Left lung (tissue), 10 donors: ENCODE data around the gene OR4N2. TPM values are rescaled to one million over a fixed set of nuclear protein-coding genes. Genes with fewer than 3 reads are reported as not detected.
A peak's percentile ranks its signal among the peaks of the same experiment; 100 is the strongest.
"Not testable (repeated sequence)": the region's sequence is repeated elsewhere in the genome, so short reads cannot be mapped to it uniquely, and the experiment has no call there.

Source experiments
- ATAC-seq: fragments of 200-7000 bp; cut with Tn5 transposase; one replicate; pipeline ENCODE4 v1.9.1; 2020; ENCODE audit warnings: moderate library complexity
- DNase-seq, 4 donors: peaks; one replicate each; pipeline ENCODE4 v3.0.0-alpha.2; 2013 to 2020
- H3K27ac ChIP-seq, 2 donors: fragments of 200-600 bp; sonication (generic) in 1 of 2; one replicate each; pipeline versions ENCODE4 v1.5.0 to v1.8.0; 2020 to 2021
- H3K27me3 ChIP-seq, 2 donors: fragments of 200-600 bp; sonication (generic) in 1 of 2; one replicate each; pipeline versions ENCODE4 v1.5.0 to v1.8.0; 2020 to 2021
- H3K36me3 ChIP-seq, 2 donors: fragments of 200-600 bp; sonication (generic) in 1 of 2; one replicate each; pipeline versions ENCODE4 v1.5.0 to v1.8.0; 2020 to 2021
- H3K4me1 ChIP-seq, 2 donors: fragments of 200-600 bp; one replicate each; pipeline ENCODE4 v1.8.0; 2021
- H3K4me3 ChIP-seq, 2 donors: fragments of 200-600 bp; sonication (generic) in 1 of 2; one replicate each; pipeline versions ENCODE4 v1.5.0 to v1.8.0; 2020 to 2021; ENCODE audit warnings: mild to moderate bottlenecking in 1 of 2
- H3K9me3 ChIP-seq, 2 donors: fragments of 200-600 bp; sonication (generic) in 1 of 2; one replicate each; pipeline versions ENCODE4 v1.5.0 to v1.8.0; 2020 to 2021
- intact Hi-C, 2 donors: fragments of 100-400 bp; cut with DNase I; formaldehyde crosslinking; loops; one replicate each; pipeline versions ENCODE4 v1.11.2 to v1.14.2; 2022
- polyA plus RNA-seq, 6 donors: library from polyadenylated mRNA; unstranded; fragments of 120-200 nt; gene quantifications; one replicate each; pipeline ENCODE4 v1.2.1, GENCODE V29; 2013; ENCODE audit not compliant: insufficient read length in 6 of 6
- total RNA-seq, 2 donors: library from RNA; stranded (reverse); fragmentation: NEBNext Ultra II Directional; extraction: Animal tissue kit (Norgen Biotek cat#: 25700); gene quantifications; one replicate each; pipeline ENCODE4 v1.2.1, GENCODE V29; 2021
- TF ChIP-seq, protein P1 (sequence below), 2 donors: fragments of 200-600 bp; sonication (generic) in 1 of 2; IDR thresholded peaks; one replicate each; pipeline versions ENCODE4 v1.5.0 to v1.8.0; 2021; ENCODE audit warnings: antibody characterized with exemption in 2 of 2
- donor health status: DM: no; HTN: yes; CAD: no.
- donor health status: DM: no; HTN: no; CAD: no.

OR4N2 gene
- total and polyA plus RNA-seq, 8 donors, result not detected

DNA sequence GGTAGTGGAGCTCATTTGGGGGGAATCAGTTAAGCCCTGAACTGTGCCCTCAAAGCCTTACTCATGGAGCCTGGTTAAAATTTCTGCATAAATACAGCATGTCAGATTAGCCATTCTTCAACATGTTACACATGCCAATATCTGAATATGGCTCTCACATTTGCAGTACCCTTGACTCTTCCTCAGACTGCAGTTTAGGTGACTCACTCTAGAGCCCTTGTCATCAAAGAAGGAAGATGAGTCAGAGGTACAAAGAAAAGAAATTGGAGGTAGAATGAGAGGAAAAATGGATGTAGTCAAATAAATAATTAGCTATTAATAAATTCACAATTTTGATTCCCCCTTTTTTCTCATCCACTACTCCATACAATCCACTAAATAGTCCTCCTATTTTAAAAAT lies 47.8 kb downstream of the OR4N2 start:
- Histone ChIP-seq H3K9me3 (peaks cover 0 to 3% of the 10 kb centered on the region in 2 donors), H3K27ac (no peak overlapping the region), H3K36me3 (no peaks in the 10 kb centered on the region), H3K4me3 (no peak overlapping the region), H3K27me3 (no peaks in the 10 kb centered on the region), H3K4me1 (no peaks in the 10 kb centered on the region)
- intact Hi-C loops, result no loop called here
- DNase-seq (no peak), ATAC-seq (no peak)
- TF ChIP-seq, protein P1, sequence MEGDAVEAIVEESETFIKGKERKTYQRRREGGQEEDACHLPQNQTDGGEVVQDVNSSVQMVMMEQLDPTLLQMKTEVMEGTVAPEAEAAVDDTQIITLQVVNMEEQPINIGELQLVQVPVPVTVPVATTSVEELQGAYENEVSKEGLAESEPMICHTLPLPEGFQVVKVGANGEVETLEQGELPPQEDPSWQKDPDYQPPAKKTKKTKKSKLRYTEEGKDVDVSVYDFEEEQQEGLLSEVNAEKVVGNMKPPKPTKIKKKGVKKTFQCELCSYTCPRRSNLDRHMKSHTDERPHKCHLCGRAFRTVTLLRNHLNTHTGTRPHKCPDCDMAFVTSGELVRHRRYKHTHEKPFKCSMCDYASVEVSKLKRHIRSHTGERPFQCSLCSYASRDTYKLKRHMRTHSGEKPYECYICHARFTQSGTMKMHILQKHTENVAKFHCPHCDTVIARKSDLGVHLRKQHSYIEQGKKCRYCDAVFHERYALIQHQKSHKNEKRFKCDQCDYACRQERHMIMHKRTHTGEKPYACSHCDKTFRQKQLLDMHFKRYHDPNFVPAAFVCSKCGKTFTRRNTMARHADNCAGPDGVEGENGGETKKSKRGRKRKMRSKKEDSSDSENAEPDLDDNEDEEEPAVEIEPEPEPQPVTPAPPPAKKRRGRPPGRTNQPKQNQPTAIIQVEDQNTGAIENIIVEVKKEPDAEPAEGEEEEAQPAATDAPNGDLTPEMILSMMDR (IDR thresholded peaks at IDR 0.05), result no peak

DNA sequence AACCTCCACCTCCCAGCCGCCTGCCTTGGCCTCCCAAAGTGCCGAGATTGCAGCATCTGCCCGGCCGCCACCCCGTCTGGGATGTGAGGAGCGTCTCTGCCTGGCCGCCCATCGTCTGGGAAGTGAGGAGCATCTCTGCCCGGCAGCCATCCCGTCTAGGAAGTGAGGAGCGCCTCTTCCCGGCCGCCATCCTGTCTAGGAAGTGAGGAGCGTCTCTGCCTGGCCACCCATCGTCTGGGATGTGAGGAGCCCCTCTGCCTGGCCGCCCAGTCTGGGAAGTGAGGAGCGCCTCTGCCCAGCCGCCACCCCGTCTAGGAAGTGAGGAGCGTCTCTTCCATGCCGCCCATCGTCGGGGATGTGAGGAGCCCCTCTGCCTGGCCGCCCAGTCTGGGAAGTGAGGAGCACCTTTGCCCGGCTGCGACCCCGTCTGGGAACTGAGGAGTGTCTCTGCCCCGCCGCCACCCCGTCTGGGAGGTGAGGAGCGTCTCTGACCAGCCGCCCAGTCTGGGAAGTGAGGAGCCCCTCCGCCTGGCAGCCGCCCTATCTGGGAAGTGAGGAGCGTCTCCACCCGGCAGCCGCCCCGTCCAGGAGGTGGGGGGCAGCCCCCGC lies 62.6 kb downstream of the OR4N2 start:
- not testable (repeated sequence) for H3K9me3 ChIP-seq
- DNase-seq, result peak in 1 of 4 donors; percentile 61

DNA sequence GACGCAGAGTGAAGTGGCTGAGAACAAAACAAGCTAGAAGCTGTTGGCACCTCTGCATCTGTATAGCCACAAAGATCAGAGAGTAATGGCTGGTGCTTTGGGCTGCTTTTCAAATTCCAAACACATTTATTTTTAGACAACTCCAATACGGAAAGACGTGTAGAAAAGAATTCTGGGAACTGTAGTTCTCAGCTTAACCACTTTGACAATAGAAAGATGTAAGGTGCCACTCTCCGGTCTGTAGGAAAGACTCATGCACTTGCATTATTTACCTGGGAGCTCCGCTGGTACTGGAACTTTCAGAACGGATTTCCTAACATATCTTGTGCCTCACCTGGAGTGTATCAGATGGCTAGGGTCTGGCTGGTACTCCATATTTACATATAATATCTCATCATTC lies 69.6 kb downstream of the OR4N2 start:
- TF ChIP-seq, protein P1 (IDR thresholded peaks at IDR 0.05), result no peak
- H3K4me1 ChIP-seq, result no peaks in the 10 kb centered on the region
- no peak overlapping the region for H3K4me3 ChIP-seq
- no peak for DNase-seq
- H3K36me3 ChIP-seq, result no peaks in the 10 kb centered on the region
- intact Hi-C loops, result no loop called here
- H3K27ac ChIP-seq, result no peak overlapping the region
- no peaks in the 10 kb centered on the region for H3K27me3 ChIP-seq
- ATAC-seq, result no peak
- no peaks in the 10 kb centered on the region for H3K9me3 ChIP-seq

More for the DNA sequence above, 62.6 kb downstream of the OR4N2 start:
- H3K4me3 ChIP-seq, H3K27ac ChIP-seq, intact Hi-C loops, H3K36me3 ChIP-seq, ATAC-seq, H3K4me1 ChIP-seq, H3K27me3 ChIP-seq: not testable (repeated sequence)

DNA sequence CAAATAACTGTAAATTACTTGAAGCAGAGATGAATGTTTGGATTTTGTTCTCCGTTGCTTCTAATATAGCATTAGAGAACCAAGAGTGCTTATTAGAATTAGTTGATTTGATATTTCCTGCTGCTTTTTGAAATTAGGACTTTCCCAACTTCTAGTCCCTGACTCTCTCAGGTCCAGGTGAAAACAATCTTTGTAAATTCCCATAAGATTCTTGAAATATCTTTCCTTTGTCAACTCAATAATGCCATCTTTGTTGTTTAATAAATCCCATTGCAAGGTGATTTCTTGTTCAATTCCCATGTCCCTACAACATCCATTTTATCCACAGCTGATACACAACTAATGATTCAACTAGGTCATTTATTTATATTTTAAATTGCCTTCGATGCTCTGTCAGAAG lies 71.3 kb downstream of the OR4N2 start, which contains the start of gene OR4K2:
Gene OR4K2, plus strand, starts transcription at position 301 of the 400 bp plus-strand sequence. CDS start 1,126 bp downstream, outside the sequence.
- Histone ChIP-seq H3K36me3 (no peaks in the 10 kb centered on the region), H3K9me3 (no peaks in the 10 kb centered on the region), H3K4me1 (no peaks in the 10 kb centered on the region), H3K4me3 (no peak within 1 kb of the TSS), H3K27me3 (no peaks in the 10 kb centered on the region), H3K27ac (no peak within 1 kb of the TSS)
- TF ChIP-seq, protein P1 (IDR thresholded peaks at IDR 0.05), result no peak
- ATAC-seq (no peak), DNase-seq (no peak)
- intact Hi-C loops, result no loop called here

DNA sequence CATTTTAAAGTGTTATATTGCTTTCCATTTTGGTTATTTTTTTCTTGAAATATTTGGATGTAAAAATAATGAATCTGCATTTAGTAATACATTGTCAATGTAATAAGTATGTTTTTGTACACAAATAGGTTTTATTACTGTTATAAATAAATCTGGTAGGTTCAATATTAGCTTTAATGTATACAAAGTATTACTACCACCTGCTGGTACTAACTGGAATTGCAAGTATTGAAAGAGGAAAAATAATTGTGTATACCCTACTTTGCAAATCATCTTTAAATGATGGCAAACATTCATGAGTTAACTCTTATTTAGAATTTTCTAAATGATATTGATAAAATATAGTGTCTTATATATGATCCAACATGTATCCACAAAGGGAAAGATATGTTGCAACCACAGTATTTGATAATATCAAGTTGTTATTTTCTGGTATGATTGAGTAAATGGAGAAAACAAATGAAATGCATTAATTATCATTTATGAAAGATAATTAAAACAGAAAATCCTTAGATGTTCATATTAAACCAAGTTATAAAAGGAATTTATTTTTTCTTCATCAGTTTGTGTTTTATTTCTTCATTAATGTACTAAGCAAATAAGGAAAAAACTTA lies 74.6 kb downstream of the OR4N2 start:
- Histone ChIP-seq H3K4me1 (no peaks in the 10 kb centered on the region), H3K36me3 (no peaks in the 10 kb centered on the region), H3K4me3 (no peak overlapping the region), H3K27ac (no peak overlapping the region), H3K9me3 (no peaks in the 10 kb centered on the region), H3K27me3 (no peaks in the 10 kb centered on the region)
- ATAC-seq (no peak), DNase-seq (no peak)
- TF ChIP-seq, protein P1 (IDR thresholded peaks at IDR 0.05), result peak; percentile 52 to 53
- intact Hi-C loops, result no loop called here

Other genes with a start within 250 kb of the OR4N2 start
- not detected for gene OR11H2, start 89.9 kb upstream of the OR4N2 start, total RNA-seq
- not detected for gene OR11H2, start 89.9 kb upstream of the OR4N2 start, polyA plus RNA-seq
- not detected for gene OR4Q3, start 60.2 kb upstream of the OR4N2 start, total RNA-seq
- not detected for gene OR4Q3, start 60.2 kb upstream of the OR4N2 start, polyA plus RNA-seq
- not detected for gene OR4M1, start 30.3 kb upstream of the OR4N2 start, total RNA-seq
- gene OR4M1, start 30.3 kb upstream of the OR4N2 start, polyA plus RNA-seq, result not detected
- gene OR4K2, start 71.4 kb downstream of the OR4N2 start, total RNA-seq, result not detected
- gene OR4K2, start 71.4 kb downstream of the OR4N2 start, polyA plus RNA-seq, result not detected
- not detected for gene OR4K5, start 116.8 kb downstream of the OR4N2 start, total RNA-seq
- gene OR4K5, start 116.8 kb downstream of the OR4N2 start, polyA plus RNA-seq, result not detected
- not detected for gene OR4K1, start 127.1 kb downstream of the OR4N2 start, total RNA-seq
- gene OR4K1, start 127.1 kb downstream of the OR4N2 start, polyA plus RNA-seq, result not detected
- gene OR4K15, start 171.8 kb downstream of the OR4N2 start, total RNA-seq, result not detected
- gene OR4K15, start 171.8 kb downstream of the OR4N2 start, polyA plus RNA-seq, result not detected
- not detected for gene OR4Q2, start 198.4 kb downstream of the OR4N2 start, total RNA-seq
- not detected for gene OR4Q2, start 198.4 kb downstream of the OR4N2 start, polyA plus RNA-seq
- not detected for gene OR4K14, start 215.5 kb downstream of the OR4N2 start, total RNA-seq
- not detected for gene OR4K14, start 215.5 kb downstream of the OR4N2 start, polyA plus RNA-seq
- not detected for gene OR4K13, start 232.3 kb downstream of the OR4N2 start, total RNA-seq
- under 1 TPM in 2 of 6 donors, not detected in 4; 0.03 TPM for gene OR4K13, start 232.3 kb downstream of the OR4N2 start, polyA plus RNA-seq